ENCODE measurements around the gene FBXL16.
"Not testable (repeated sequence)": the region's sequence is repeated elsewhere in the genome, so short reads cannot be mapped to it uniquely, and the experiment has no call there.

Gene FBXL16, protein sequence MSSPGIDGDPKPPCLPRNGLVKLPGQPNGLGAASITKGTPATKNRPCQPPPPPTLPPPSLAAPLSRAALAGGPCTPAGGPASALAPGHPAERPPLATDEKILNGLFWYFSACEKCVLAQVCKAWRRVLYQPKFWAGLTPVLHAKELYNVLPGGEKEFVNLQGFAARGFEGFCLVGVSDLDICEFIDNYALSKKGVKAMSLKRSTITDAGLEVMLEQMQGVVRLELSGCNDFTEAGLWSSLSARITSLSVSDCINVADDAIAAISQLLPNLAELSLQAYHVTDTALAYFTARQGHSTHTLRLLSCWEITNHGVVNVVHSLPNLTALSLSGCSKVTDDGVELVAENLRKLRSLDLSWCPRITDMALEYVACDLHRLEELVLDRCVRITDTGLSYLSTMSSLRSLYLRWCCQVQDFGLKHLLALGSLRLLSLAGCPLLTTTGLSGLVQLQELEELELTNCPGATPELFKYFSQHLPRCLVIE

DNA sequence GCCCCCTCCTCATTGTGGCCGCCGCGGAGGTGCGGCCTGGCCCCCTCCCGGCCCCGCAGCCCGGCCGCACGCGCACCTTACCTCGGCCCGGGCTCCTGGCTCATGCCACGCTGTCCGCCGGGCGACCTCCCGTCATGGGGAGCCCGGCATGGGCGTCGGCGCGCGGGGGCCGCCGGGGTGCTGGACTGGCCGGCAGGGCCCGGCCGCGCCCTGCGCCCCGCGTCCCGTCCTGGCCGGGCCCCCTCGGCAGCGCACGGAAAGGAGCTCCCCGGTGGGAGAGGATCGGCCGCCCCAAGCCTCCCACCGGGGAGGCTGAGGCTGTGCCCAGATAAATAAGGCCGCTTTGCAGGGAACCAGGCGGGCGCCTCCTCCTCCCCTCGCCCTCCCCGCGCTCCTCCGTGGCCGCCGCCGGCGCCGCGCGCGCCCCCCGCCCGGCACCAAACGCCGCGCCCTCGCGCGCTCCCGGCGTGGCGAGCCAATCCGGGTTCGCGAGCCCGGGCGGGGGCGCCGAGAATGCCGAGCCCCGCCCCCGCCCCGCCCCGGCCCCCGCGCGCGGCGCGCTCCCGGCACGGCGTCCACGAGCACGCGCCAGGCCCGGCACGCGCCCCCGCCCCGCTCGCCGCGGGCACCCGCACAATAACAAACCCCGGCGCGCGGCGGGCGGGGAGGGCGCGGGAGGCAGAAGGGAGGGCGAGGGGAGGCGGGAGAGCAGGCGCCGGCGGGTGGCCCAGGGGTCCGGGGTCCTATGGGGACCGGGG, at the start of gene FBXL16:
TSS of gene FBXL16 (minus strand) at position 371 of the 758 bp plus-strand sequence. CDS start 8,396 bp downstream, outside the sequence.
- DNase-seq (ENCODE audit: low read depth in 2 of 2, low spot score in 1 of 2): no peak

DNA sequence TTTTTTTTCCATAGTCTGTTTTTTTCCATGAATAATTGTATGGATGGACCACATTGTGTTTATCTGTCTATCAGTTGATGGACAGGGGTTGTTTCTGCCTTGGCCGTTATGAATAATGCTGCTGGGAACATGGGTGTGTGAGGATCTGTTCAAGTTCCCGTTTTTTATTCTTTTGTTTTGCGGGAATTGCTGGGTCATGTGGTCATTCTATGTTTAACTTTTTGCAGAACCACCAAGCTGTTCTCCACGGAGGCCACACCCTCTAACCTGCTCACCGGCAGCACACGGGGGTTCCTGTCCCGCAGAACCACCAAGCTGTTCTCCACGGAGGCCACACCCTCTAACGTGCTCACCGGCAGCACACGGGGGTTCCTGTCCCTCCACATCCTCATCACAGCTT, 49.1 kb upstream of the FBXL16 start:
- no peak for DNase-seq (ENCODE audit: low read depth in 2 of 2, low spot score in 1 of 2)

DNA sequence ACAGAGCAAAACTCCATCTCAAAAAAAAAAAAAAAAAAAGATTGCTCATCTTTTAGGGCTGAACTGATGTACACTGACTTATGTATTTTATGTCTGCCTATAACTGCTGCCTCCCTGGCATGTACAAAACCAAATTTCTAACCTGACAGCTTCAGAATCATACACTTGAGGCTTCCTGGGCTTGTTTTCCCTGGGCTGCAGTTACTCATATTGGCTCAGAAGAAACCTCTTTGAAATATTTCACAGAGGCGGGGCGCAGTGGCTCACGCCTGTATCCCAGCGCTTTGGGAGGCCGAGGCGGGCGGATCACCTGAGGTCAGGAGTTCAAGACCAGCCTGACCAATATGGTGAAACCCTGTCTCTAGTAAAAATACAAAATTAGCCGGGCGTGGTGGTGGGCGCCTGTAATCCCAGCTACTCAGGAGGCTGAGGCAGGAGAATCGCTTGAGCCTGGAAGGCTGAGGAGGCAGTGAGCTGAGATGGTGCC, 48.6 kb upstream of the FBXL16 start:
- not testable (repeated sequence) for DNase-seq (ENCODE audit: low read depth in 2 of 2, low spot score in 1 of 2)

DNA sequence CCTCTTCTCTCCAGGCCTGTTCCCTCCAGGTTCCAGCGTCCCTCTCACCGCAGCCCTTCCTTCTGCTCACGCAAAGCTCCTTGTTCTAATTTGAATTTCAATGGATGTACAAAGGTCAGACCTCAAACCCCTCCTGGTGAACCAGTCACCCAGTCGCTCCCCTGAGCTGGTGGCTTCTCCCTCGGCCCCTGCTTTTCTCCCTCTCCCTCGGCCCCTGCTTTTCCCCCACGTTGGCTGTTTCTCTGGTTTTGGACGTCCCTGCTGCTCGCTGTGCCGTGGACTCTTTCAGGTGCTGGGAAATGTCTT, 46.4 kb upstream of the FBXL16 start:
- DNase-seq (ENCODE audit: low read depth in 2 of 2, low spot score in 1 of 2): no peak

DNA sequence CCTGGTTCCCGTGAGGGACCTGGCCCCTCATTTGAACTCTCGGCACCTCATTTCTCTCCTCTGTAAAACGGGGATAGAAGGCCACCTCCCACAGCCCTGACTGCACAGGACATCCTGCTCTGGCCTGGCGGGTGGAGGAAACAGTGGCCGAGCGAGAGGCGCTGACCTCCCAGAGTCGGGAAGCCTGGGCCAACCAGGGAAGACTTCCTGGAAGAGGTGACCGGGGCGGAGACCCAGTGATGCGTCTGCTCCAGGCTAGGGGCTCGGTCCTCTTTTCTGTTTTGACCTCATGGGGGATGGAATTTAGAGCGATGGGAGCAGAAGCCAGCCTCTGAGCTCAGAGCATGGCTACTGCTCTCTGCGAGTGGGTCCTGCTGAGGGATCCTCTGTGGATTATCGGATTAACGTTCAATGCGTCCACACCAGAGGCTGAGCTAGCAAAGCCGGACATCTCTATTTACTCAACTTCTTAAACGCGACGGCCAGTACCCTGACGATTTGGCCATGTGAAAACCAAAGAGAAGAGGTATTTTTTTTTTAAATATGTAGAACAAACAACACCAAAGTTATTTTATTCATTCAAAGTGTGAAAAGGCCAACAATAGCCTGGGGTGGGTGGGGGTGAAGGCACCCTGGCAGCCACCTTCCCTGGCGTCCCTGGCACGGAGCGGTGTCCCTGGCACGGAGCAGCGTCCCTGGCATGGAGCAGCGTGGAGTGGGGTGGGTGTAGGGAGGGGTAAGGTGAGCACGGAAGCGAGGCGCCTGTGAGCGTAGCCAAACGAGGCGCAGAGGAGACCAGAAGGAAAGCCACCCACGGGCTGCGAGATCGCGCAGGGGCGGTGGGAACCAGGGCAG, 45.8 kb upstream of the FBXL16 start:
- no peak for DNase-seq (ENCODE audit: low read depth in 2 of 2, low spot score in 1 of 2)

DNA sequence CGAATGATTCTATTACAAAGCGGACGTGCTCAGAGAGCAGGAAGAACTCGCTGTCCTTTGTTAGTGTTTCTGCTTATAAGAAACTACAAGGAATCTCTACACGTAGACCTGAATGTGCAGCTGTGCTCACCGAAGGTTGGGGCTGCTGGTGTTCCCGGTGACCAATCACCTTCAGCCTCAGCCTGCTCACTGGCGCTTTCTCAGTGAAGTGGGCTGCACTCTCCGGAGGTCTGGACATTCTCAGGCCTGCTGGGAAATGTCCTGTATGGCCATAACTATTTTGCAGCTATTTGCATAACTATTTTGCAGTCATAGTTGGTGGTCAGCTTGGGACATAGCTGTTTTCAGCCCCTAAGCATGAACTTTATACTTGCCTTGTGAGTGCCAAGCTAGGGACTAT, 44.9 kb upstream of the FBXL16 start:
- DNase-seq (ENCODE audit: low read depth in 2 of 2, low spot score in 1 of 2): no peak

DNA sequence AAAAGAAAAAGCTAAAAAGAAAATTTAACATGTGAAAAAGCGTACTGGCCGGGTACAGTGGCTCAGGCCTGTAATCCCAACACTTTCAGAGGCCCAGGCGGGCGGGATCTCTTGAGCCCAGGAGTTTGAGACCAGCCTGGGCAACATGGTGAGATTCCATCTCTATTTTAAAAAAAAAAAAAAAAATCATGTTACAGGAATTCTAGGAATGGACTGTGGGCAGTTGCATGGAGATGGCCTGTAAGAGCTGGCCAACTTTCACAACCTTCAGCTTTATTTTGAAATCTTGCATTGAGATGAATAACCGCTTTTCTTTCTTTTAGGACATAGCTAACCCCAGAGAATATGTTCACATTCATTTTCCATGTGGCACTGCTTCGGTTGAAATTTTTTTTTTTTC, 43.4 kb upstream of the FBXL16 start:
- DNase-seq (ENCODE audit: low read depth in 2 of 2, low spot score in 1 of 2): no peak

DNA sequence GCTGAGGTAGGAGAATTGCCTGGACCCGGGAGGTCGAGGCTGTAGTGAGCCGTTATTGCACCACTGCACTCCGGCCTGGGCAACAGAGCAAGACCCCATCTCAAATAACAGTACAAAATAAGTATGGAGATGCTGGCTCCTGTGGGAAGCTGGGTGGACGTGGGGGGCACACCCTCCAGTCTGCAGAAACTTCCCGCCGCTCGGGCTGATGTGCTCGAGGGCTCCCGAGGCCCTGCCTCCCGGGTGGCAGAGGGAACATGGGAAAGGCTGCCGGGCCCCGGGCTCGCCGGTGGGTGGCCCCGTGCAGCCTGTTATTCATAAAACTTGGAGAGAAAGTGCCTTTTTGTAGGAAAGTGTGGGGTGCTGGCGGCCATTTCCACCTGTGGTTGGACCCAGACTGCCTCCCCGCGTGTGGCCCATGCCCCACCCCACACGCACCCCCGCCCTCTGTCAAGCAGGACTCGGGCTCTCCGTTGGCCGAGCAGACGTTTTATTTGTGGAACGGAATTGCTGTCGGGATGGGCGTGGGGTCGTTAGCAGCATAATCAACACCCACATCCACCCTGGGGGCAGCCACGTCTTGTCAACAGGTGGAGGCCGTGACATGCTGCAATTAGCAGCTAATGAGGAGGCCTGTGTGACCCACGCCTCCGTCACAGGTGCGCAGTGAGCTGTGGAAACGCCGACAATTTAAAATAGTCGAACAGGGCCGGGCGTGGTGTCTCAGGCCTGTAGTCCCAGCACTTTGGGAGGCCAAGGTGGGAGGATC, 42.6 kb upstream of the FBXL16 start:
- DNase-seq (ENCODE audit: low read depth in 2 of 2, low spot score in 1 of 2): no peak

DNA sequence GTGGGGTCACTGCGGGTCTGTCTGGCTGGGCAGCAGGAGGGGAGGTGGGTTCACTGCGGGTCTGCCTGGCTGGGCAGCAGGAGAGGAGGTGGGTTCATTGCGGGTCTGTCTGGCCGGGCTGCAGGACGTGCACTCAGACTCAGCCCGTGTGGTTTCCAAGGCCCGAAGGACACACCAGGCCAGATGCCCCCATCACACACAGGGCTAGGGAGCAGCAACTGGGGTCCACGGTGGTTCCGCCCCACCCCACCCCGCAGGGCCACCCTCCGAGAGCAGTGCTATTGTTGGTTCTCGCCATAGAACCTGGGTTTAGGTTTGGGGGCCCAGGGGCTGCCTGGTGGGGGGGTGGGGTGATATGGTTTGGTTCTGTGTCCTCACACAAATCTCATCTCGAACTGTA, 41.0 kb upstream of the FBXL16 start:
- DNase-seq (ENCODE audit: low read depth in 2 of 2, low spot score in 1 of 2): no peak

DNA sequence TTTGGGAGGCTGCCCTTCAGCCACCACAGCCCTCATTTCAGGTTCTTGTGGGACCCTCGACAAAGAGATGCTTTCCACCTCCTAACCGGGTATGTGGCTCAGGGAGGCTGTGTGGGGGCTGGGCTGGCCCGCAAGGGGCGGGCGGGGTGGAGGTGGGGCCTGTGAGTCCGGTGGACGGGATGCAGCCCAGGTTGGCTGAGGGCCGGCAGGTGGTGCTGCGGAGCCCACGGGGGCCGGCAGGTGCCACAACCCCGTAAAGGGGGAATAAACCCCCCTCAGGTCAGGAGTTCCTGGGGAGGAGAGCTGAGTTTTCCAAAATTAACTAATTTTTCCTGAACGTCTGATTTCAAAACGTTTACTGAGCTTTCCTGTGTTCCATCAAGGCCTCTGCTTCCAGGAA, 40.1 kb upstream of the FBXL16 start:
- no peak for DNase-seq (ENCODE audit: low read depth in 2 of 2, low spot score in 1 of 2)

DNA sequence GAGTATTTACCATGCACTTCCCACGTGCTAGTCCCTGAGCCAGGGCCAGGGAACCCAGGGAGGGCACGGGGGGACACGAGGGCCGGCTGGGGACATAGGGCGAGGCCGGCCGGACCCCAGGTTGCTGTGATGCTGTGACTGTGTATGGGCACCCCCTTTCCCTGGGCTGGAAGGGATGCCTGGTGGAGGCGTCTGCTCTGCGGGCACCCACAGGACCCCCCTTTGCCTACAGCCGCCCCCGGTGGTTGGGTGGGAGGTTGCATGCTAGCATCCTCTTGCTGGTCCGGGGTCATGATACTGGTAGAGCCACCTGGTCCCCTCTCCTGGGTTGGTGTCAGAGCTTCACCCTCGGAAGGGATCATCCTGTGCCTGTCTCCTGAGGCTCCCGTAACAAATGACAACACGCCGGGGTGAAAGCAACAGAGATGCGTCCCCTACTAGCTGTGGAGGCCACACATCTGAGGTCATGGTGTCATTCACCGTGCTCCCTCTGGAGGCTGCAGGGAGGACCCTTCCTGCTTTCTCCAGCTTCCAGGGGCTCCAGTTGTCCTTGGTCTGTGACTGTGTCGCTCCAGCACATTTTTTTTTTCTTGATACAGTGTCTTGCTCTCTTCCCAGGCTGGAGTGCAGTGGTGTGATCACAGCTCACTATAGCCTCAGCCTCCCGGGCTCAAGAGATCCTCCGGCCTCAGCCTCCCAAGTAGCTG, 38.3 kb upstream of the FBXL16 start:
- DNase-seq (ENCODE audit: low read depth in 2 of 2, low spot score in 1 of 2): no peak

DNA sequence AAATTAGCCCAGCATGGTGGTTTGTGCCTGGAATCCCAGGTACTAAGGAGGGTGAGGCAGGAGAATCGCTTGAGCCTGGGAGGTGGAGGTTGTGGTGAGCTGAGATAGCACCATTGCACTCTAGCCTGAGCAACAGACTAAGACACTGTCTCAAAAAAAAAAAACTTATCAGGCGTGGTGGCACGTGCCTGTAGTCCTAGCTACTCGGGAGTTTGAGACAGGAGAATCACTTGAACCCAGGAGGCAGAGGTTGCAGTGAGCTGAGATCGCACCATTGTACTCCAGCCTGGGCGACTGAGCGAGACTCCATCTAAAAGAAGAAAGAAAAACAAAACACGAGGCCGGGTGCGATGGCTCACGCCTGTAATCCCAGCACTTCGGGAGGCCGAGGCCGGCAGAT, 37.3 kb upstream of the FBXL16 start:
- not testable (repeated sequence) for DNase-seq (ENCODE audit: low read depth in 2 of 2, low spot score in 1 of 2)

DNA sequence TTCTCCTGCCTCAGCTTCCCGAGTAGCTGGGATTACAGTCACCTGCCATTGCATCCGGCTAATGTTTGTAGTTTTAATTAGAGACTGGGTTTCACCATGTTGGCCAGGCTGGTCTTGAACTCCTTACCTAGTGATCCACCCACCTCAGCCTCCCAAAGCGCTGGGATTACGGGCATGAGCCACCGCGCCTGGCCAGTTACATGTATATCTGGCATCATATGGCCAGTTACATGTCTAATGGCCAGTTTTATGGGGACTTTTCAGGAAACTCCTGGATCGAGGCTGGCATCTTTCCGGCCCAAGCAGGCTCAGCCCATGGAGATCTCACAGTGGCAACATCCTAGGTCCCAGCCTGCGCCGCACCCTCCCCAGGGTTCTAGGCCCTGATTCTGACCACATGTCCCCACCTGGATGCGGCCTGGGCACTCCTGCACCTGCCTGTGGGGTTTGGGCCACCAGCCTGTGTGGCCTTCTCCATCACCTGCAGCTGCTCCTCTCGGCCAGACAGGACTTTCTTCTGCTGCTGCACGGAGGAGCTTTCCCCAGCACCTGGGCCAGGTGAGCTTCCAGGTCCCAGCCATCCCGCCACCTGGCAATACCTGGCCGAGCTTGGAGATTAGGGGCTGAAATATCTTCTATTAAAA, 36.5 kb upstream of the FBXL16 start:
- DNase-seq (ENCODE audit: low read depth in 2 of 2, low spot score in 1 of 2): no peak

DNA sequence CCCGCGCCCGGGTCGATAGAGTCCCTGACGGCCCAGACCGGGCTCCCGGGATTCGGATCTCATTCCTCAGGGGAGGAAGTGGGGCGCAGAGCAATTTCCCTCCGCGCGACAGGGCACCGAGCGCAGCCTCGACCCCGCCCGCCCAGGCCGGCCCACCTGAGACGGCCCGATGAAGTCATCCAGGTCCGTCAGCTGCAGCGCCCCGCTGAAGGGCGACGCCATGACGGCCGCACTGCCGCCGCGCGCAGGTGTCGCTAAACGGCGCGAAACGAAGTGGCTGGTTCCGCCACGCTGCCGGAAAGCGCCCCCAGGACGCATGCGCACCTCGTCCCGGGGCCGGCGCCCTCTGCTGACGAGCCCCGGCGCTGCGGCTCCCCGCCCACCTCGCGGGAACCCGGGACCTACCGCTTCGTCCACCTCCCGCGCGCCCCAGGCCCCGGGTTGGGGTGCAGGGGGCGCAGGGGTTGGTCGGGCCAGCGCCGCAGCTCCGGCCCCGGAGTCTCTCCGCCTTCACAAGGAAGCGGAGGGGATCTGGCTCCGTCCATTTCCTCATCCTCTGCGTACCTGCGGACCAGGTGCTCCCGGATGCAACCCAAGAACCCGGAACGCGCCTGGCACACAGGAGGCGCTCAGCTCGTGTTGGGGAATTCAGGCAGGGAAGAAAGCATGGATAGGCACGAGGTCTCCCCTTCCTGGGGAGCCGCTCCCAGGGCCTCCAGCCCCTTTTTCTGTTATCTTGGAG, 35.3 kb upstream of the FBXL16 start, which contains the start of gene CIAO3:
TSS of gene CIAO3 (minus strand) at position 234 of the 742 bp plus-strand sequence. CDS start at position 222, 12 bp downstream.
- DNase-seq (ENCODE audit: low read depth in 2 of 2, low spot score in 1 of 2): peak; percentile 88 to 89

DNA sequence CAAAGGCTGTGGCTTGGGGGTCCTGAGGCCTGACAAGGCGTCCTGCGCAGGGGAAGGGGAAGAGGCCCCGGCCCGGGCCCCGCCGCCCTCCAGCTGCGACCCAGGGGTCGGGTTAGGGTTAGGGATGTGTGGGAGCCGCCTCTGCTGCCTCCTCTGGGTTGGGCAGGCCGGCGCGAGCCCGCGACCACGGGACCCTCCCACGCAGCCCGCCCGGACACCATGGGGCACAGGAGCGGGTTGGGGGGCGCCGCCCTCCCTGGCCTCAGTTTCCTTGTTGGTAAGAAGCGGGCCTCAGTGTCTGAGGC, 34.8 kb upstream of the FBXL16 start:
- no peak for DNase-seq (ENCODE audit: low read depth in 2 of 2, low spot score in 1 of 2)

DNA sequence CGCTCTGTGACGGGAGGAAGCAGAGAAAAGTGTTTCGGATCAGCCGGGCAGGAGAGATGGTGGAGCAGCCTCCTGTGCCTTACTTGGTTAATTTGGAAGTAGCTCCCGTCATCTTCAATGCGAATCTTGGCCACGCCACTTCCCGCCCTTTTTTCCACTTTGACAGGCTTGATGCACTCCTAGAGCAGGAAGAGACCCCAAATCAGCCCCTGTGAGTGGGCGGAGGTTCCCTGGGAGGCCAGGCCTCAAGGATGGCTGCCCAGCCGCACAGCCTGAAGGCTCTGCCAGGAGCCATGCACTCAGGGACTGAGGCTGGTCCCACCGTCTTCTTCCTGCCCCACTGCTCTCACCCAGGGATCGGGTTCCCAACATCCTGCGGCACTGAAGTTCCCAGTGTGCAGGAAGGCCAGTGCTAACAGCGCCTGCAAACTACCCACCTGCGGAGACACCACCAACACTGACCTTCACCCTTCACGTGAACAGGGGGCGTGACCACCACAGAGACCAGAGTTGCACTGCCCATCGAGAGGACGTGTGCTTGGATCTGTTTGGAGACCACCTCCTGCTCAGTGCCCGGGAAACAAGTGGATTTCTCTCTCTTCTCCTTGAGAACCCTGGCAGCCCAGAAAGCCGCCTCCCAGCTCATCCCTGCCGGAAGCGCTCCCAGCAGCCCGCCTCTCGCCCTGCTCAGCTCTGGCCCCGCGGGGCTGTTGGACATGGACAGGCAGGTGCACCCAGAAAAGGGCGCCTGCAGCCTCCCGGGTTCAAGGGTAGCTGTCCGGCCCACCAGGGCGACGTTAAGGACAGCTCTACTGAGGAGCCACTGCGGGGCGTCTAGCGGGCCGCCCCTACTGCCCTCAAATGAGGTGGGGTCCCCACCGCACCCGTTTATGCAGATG, 34.2 kb upstream of the FBXL16 start:
- no peak for DNase-seq (ENCODE audit: low read depth in 2 of 2, low spot score in 1 of 2)

DNA sequence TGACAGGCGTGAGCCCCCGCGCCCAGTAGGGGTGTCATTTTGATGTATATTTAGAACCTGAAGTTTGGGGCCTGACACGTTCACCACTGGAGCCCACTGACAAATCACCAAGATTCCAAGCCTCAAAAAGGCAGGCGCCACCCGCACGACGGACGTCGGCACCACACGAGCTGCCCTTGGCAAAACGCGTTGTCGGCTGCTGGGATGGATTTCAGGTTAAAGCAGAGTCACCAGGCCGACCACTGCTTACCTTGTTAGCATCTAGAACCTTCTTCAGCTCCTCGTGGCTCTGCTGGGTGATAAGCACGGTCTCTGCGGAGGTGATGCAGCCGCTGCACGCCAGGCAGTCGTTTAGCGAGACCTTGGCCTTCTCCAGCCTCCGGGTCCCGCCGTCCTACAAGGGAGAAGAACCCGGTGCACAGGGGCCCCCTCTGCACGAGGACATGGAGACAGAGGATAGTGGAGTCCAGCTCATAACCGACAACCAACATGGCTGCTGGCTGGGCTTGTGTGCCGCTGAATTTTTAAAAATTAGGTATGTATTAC, 31.4 kb upstream of the FBXL16 start:
- no peak for DNase-seq (ENCODE audit: low read depth in 2 of 2, low spot score in 1 of 2)

Data from stimulated activated CD8-positive, alpha-beta memory T cell treated with anti-CD3 and anti-CD28 coated beads, Interleukin-4, amount 100 ng/mL, for 1 hour (primary cell).